ENCODE data around the gene LSAMP.

Gene LSAMP

GRCh38 chr3:116045314-116045713 lies 400.0 kb downstream of the LSAMP start:
- Histone ChIP-seq H3K9me2 (replicated peaks; ENCODE audit: low read depth, low read length) (no peaks in the 10 kb centered on the region), H3K27me3 (ENCODE audit: insufficient read depth, low read length, poor library complexity, severe bottlenecking) (no peaks in the 10 kb centered on the region), H3K4me3 (ENCODE audit: low read length, poor library complexity, severe bottlenecking) (no peak overlapping the region), H3K79me2 (ENCODE audit: insufficient read depth, low read length) (no peaks in the 10 kb centered on the region), H3F3A (ENCODE audit: low read depth) (no peaks in the 10 kb centered on the region), H2AFZ (ENCODE audit: low read length) (no peak overlapping the region), H4K20me1 (ENCODE audit: insufficient read depth, low read length, poor library complexity, severe bottlenecking) (no peaks in the 10 kb centered on the region), H3K9me3 (ENCODE audit: insufficient read depth, low read depth, low read length) (no peaks in the 10 kb centered on the region), H3K9ac (ENCODE audit: low read depth, low read length, poor library complexity, severe bottlenecking) (no peak overlapping the region), H3K36me3 (ENCODE audit: insufficient read depth, low read length) (no peaks in the 10 kb centered on the region), H3K4me2 (ENCODE audit: low read depth, low read length, poor library complexity, severe bottlenecking) (no peak overlapping the region), H3K4me1 (ENCODE audit: insufficient read depth, low read length, poor library complexity, severe bottlenecking) (no peaks in the 10 kb centered on the region)
- TF ChIP-seq CTCF (conservative IDR thresholded peaks at IDR 0.05; ENCODE audit: low read length) (no peak), EZH2phosphoT487 (IDR thresholded peaks at IDR 0.05; ENCODE audit: borderline replicate concordance) (no peak)

DNA sequence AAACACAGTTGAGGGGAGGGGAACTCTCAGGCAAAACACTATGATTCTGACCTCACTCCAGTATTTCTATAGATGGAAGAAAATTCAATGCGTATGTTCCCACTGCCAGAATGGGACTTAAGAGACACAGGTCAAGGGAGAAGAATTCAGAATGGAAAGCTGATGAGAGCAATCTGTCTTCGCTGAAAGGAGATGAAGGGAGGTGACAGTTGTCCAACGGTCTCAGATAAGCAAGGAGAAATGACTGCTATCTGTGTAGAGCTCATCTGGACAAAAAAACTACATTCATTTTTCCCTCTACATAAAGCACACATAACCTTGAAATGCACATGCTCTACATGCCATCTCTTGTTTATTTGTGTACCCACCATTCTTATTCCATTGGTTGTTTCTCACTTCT lies 405.1 kb downstream of the LSAMP start:
- no peak overlapping the region for H3K4me2 ChIP-seq (ENCODE audit: low read depth, low read length, poor library complexity, severe bottlenecking)
- no peak overlapping the region for H3K4me3 ChIP-seq (ENCODE audit: low read length, poor library complexity, severe bottlenecking)
- no peak overlapping the region for H2AFZ ChIP-seq (ENCODE audit: low read length)
- no peaks in the 10 kb centered on the region for H3K9me3 ChIP-seq (ENCODE audit: insufficient read depth, low read depth, low read length)
- H4K20me1 ChIP-seq (ENCODE audit: insufficient read depth, low read length, poor library complexity, severe bottlenecking) = no peaks in the 10 kb centered on the region
- no peak overlapping the region for H3K9ac ChIP-seq (ENCODE audit: low read depth, low read length, poor library complexity, severe bottlenecking)
- no peaks in the 10 kb centered on the region for H3K4me1 ChIP-seq (ENCODE audit: insufficient read depth, low read length, poor library complexity, severe bottlenecking)
- no peaks in the 10 kb centered on the region for H3K27me3 ChIP-seq (ENCODE audit: insufficient read depth, low read length, poor library complexity, severe bottlenecking)
- no peaks in the 10 kb centered on the region for H3K9me2 ChIP-seq (replicated peaks; ENCODE audit: low read depth, low read length)
- H3K36me3 ChIP-seq (ENCODE audit: insufficient read depth, low read length) = no peaks in the 10 kb centered on the region
- H3F3A ChIP-seq (ENCODE audit: low read depth) = no peaks in the 10 kb centered on the region
- TF ChIP-seq CTCF (conservative IDR thresholded peaks at IDR 0.05; ENCODE audit: low read length) = no peak
- TF ChIP-seq EZH2phosphoT487 (IDR thresholded peaks at IDR 0.05; ENCODE audit: borderline replicate concordance) = no peak
- H3K79me2 ChIP-seq (ENCODE audit: insufficient read depth, low read length) = no peaks in the 10 kb centered on the region

GRCh38 chr3:116039651-116039985 lies 405.7 kb downstream of the LSAMP start:
- no peaks in the 10 kb centered on the region for H4K20me1 ChIP-seq (ENCODE audit: insufficient read depth, low read length, poor library complexity, severe bottlenecking)
- H2AFZ ChIP-seq (ENCODE audit: low read length) = no peak overlapping the region
- H3F3A ChIP-seq (ENCODE audit: low read depth) = no peaks in the 10 kb centered on the region
- no peak overlapping the region for H3K4me2 ChIP-seq (ENCODE audit: low read depth, low read length, poor library complexity, severe bottlenecking)
- H3K4me3 ChIP-seq (ENCODE audit: low read length, poor library complexity, severe bottlenecking) = no peak overlapping the region
- H3K9me3 ChIP-seq (ENCODE audit: insufficient read depth, low read depth, low read length) = no peaks in the 10 kb centered on the region
- H3K9me2 ChIP-seq (replicated peaks; ENCODE audit: low read depth, low read length) = no peaks in the 10 kb centered on the region
- TF ChIP-seq EZH2phosphoT487 (IDR thresholded peaks at IDR 0.05; ENCODE audit: borderline replicate concordance) (no peak), CTCF (conservative IDR thresholded peaks at IDR 0.05; ENCODE audit: low read length) (no peak)
- no peaks in the 10 kb centered on the region for H3K27me3 ChIP-seq (ENCODE audit: insufficient read depth, low read length, poor library complexity, severe bottlenecking)
- no peaks in the 10 kb centered on the region for H3K36me3 ChIP-seq (ENCODE audit: insufficient read depth, low read length)
- H3K79me2 ChIP-seq (ENCODE audit: insufficient read depth, low read length) = no peaks in the 10 kb centered on the region
- no peak overlapping the region for H3K9ac ChIP-seq (ENCODE audit: low read depth, low read length, poor library complexity, severe bottlenecking)
- no peaks in the 10 kb centered on the region for H3K4me1 ChIP-seq (ENCODE audit: insufficient read depth, low read length, poor library complexity, severe bottlenecking)
